GM10248 (cell line): ENCODE measurements around the gene PHRF1.
"Not testable (repeated sequence)": the region's sequence is repeated elsewhere in the genome, so short reads cannot be mapped to it uniquely, and the experiment has no call there.

Experiments
- CTCF ChIA-PET: fragments of 300-600 bp; sonication (Branson Sonifier 250); formaldehyde crosslinking; extraction: SDS; loops from one replicate; lab custom pipeline; 2021; ENCODE audit warnings: antibody characterized with exemption; lab: Yijun Ruan, JAX
- POLR2A ChIA-PET: fragments of 350-650 bp; sonication (Branson Sonifier 250); formaldehyde crosslinking; extraction: SDS; loops from one replicate; lab custom pipeline; 2020; ENCODE audit warnings: antibody characterized with exemption; lab: Yijun Ruan, JAX
- DNase-seq: peaks from one replicate; pipeline ENCODE4 v3.0.0; 2012; ENCODE audit errors: extremely low spot score
- CTCF ChIP-seq: IDR thresholded peaks from 2 replicates; pipeline ENCODE4 v1.5.1; 2012; ENCODE audit warnings: mild to moderate bottlenecking, low read depth; ENCODE audit errors: extremely low read depth, missing control alignments, control extremely low read depth

Gene PHRF1

GRCh38 chr11:646214-646613 lies 69.9 kb downstream of the PHRF1 start:
- ChIA-PET CTCF (interaction anchor here (1.6 kb wide), 1 partner anchor 16 kb away, joined by 3 read pairs; no protein-coding TSS in a partner anchor), POLR2A (no interaction called here)
- TF ChIP-seq CTCF = no peak
- DNase-seq = no peak

- DNase-seq, POLR2A ChIA-PET: not testable (repeated sequence)
- CTCF ChIA-PET = interaction anchor here (1.6 kb wide), 1 partner anchor 13 kb away, joined by 3 read pairs; no protein-coding TSS in a partner anchor
Measured at GRCh38 chr11:647672-648158, 71.4 kb downstream of the PHRF1 start.

DNA sequence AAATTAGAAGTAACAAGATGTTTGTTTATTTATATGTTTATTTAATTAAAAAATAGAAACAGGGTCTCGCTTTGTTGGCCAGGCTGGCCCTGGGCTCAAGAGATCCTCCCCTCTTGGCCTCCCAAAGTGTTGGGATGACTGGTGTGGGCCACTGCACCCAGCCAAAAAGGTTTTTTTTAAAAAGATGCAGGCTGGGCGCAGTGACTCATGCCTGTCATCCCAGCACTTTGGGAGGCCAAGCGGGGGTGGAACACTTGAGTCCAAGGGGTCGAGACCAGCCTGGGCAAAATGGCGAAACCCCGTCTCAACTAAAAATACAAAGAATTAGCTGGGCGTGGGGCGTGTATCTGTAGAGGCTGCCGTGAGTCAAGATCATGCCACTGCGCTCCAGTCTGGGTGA lies 74.2 kb downstream of the PHRF1 start:
- POLR2A ChIA-PET = no interaction called here
- no peak for TF ChIP-seq CTCF
- DNase-seq = no peak
- CTCF ChIA-PET = interaction anchor here (0.9 to 1.3 kb wide), 2 partner anchors 12 kb away, joined by 3 to 4 read pairs; no protein-coding TSS in a partner anchor

DNA sequence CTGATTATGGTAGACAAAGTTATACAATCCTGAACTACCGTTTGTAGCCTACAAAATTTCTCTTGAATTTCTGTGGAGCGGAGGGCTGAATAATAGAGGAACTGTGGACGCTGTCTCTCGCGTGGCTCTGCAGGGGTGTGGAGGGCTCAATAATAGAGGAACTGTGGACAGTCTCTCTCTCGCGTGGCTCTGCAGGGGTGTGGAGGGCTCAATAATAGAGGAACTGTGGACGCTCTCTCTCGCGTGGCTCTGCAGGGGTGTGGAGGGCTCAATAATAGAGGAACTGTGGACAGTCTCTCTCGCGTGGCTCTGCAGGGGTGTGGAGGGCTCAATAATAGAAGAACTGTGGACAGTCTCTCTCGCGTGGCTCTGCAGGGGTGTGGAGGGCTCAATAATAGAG lies 76.9 kb downstream of the PHRF1 start:
- DNase-seq, POLR2A ChIA-PET, CTCF ChIA-PET: not testable (repeated sequence)

- no peak for TF ChIP-seq CTCF
- POLR2A ChIA-PET = no interaction called here
- DNase-seq = no peak
- CTCF ChIA-PET = no interaction called here
Measured at GRCh38 chr11:653837-654236, 77.6 kb downstream of the PHRF1 start.

DNA sequence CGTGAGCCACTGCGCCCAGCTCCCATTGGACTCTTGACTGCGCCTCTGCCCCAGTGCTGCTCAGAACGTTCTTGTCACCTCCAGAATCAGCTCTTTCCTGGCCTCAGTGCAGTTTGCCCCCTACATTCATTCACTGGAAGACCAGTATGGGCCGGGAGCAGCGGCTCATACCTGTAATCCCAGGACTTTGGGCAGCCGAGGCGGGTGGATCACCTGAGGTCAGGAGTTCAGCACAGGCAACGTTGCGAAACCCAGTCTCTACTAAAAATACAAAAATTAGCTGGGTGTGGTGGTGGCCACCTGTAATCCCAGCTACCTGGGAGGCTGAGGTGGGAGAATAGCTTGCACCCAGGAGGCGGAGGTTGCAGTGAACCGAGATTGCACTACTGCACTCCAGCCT lies 78.2 kb downstream of the PHRF1 start:
- POLR2A ChIA-PET, DNase-seq: not testable (repeated sequence)
- CTCF ChIA-PET = interaction anchor here (0.9 kb wide), 1 partner anchor 26 kb away, joined by 3 read pairs; no protein-coding TSS in a partner anchor

DNA sequence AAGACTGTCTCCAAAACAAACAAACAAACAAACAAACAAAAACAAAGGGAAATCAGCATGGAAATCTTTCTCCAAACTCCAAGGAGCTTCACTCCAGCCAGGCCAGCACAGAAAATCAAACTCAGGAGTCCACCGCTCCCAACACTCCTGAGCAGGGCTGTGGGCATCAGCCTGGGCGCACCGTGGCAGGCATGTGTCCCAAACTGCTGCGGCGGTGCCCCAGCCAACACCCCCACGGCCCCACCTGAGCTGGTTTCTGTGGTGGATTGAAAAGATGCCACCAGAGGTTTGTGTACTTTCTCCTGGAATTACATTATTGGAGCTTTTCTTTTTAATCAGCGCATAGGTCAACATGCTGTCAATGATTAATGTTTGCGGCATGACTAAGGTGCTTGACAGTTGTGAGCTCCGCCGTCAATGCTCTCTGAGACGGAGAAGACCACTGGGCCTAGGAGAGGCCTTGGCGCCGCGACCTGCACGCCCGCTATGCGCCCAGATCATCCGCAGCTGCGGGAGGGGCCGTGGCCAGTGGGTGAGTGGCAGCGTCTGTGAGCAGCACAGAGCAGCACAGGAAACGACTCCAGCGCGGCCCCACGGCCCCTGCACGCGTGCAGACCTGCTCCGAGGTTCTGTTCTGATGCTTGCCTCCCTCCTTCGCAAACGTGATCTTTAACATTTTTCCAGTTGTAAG lies 78.9 kb downstream of the PHRF1 start:
- TF ChIP-seq CTCF = no peak
- no peak for DNase-seq
- ChIA-PET CTCF (interaction anchor here (0.9 kb wide), 1 partner anchor 25 kb away, joined by 3 read pairs; no protein-coding TSS in a partner anchor), POLR2A (no interaction called here)

DNA sequence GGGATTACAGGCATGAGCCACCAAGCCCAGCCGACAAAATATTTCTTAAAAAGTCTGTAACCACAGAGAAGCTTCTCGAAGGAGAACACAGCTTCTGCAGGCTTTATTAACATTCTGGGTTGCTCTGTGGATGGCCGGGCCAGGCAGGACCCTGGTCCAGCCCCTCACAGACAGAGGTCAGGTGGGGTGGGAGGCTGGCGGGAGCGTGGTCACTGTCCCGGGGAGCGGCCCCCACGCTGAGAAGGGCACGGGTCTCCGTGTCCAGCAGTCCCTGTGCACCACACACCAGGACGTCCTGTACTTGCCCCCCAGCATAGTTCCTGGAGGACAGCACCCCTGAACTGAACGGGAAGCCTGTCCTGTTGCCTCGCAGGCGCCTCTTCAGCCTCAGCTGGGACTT lies 80.2 kb downstream of the PHRF1 start:
- ChIA-PET CTCF (no interaction called here), POLR2A (no interaction called here)
- DNase-seq = no peak
- no peak for TF ChIP-seq CTCF
